ENCODE data around the gene GTF2IRD1. TPM values are rescaled to one million over a fixed set of nuclear protein-coding genes. Genes with fewer than 3 reads are reported as not detected.
"Not testable (repeated sequence)": the region's sequence is repeated elsewhere in the genome, so short reads cannot be mapped to it uniquely, and the experiment has no call there.

GTF2IRD1 gene
- total RNA-seq, 1 donor from 2014 or later: 30.0 TPM

DNA sequence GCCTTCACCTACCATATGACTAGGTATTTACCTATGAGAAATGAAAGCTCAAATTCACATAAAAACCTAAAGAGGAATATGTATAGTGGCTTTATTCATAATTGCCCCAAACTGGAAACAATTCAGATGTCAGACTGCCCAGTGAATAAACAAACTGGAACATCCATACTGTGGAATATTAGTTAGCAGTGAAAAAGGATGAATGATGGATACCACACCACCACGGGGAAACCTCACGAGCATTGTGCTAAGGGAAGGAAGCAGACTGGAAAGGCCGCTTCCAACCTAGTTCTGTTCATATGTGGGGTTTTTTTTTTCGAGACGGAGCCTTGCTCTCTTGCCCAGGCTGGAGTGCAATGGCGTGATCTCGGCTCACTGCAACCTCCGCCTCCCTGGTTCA lies 16.8 kb downstream of the GTF2IRD1 start:
- DNase-seq (ENCODE audit: low spot score): no peak

DNA sequence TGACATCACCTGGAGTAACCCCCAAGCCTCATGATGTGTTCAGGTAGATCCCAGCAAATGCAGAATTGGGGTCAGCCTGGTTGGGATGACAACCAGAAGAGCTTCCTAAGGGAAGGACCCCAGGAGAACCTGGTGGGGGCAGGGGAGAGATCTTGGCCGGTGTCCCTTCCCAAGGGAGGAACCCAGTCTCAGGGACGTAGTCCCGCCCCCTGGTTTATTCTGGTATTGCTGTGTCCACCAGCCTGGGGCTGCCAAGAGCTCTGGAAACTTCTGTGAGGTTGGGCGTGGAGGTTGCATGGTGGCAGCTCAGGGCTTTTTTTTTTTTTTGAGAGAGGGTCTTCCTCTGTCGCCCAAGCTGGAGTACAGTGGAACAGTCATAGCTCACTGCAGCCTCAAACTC lies 19.4 kb downstream of the GTF2IRD1 start:
- no peak for DNase-seq (ENCODE audit: low spot score)

DNA sequence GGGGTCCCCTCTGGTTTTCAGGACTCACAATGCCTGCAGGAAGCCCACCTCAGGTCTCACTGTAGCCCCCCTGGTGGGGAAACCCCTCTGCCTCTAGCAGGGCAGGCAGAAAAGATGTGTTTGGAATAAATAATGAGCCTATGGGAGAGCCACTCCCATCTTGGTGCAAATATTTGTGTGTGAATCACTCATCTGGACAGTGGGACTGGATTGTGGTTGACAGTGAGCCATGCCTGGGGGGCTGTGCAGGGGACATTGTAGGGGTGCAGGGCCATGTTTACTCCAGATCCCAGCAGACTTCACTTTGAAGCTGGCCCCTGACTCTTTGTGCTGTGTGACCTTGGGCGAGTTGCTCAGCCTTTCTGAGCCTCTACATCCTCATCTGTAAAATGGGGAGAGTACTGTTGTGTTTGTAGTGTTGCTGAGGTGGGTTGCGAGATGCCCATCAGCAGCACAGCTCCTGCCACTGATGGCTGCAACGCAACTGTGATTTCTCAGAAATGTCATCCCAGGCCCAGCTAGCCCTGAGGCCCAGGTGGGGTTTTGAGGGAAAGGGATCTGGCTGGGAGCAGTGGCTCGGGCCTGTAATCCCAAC lies 20.7 kb downstream of the GTF2IRD1 start:
- no peak for DNase-seq (ENCODE audit: low spot score)

DNA sequence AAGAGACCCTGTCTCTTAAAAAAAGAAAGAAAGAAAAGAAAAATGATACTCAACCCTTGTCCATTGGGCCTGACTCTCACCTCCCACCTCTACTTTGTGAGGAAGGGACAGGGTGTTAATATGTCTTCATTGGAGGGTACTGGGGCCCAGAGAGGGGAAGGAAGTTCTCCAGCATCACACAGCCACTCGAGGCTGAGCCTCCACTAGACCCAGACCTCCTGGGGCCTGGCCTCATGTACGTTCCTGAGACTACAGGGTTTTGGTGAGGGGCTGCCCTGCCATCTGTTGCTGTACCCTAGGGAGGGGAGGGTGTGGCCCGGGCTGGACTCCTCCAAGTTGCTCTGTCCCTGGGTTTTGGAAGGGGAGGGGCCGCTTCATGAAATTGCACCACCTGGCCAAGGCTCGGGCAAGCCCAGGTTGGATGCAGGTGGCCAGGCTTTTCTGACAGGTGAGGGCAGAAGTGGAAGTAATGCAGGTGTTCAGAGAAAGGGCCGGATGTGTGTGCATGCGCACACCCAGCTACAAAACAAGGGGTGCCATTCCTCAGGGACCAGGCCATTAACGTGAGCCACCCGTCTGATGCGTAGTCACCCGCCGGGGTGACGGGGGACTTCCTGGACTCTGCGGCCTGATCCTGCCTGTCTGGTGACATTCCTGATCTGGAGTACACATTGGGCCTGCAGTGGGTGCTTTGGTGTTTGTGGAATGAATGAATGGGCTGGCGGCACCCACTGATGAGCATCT lies 21.7 kb downstream of the GTF2IRD1 start:
- DNase-seq (ENCODE audit: low spot score): peak; percentile 71

DNA sequence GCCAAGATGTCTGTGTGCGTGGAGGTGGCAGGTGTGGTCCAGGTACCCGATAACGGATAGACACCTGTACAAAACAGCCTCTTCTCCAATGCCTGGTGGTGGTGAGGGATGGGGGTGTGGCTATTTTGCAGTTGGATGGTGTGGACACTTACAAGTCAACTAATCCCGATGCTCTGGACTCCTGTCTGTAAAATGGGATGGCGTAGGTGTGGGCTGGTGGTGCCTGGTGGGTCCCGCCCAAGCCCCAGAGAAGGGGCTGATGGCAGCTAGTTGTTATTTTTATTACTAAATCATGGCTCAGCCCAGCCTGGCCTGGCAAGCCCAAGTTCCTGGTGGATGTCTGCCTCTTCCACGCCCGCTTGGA lies 22.3 kb downstream of the GTF2IRD1 start:
- DNase-seq (ENCODE audit: low spot score): no peak

DNA sequence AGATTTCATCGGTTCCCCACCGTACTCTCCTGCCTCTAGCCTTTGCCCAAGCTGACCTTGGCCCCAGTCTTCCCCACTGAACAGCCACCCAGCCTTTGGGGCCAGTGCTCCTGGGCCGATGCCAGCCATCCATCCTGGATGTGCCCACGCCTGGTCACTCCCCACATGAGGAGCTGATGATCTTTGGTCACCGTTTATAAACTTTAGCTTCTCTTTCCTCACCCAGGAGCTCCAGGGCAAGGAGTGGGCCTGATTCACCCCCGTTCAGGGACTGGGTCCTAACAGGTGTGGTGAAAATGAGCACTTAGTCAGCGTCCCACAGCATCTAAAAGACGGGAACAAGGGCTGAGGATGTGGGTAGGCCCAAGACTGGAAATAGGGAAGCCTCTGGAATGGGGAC lies 22.9 kb downstream of the GTF2IRD1 start:
- DNase-seq (ENCODE audit: low spot score): no peak

DNA sequence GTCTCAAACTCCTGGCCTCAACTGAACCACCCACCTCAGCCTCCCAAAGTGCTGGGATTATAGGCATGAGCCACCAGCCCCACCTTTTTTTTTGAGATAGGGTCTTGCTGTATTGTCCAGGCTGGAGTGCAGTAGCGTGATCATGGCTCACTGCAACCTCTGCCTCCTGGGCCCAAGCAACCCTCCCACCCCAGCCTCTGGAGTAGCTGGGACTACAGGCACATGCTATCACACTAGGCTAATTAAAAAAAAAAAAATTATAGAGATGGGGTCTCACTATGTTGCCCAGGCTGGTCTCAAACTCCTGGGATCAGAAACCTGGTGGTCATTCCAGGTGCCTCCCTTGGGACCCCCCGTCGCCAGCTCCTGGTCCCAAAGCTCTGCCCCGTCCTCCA lies 25.0 kb downstream of the GTF2IRD1 start:
- DNase-seq (ENCODE audit: low spot score): no peak

DNA sequence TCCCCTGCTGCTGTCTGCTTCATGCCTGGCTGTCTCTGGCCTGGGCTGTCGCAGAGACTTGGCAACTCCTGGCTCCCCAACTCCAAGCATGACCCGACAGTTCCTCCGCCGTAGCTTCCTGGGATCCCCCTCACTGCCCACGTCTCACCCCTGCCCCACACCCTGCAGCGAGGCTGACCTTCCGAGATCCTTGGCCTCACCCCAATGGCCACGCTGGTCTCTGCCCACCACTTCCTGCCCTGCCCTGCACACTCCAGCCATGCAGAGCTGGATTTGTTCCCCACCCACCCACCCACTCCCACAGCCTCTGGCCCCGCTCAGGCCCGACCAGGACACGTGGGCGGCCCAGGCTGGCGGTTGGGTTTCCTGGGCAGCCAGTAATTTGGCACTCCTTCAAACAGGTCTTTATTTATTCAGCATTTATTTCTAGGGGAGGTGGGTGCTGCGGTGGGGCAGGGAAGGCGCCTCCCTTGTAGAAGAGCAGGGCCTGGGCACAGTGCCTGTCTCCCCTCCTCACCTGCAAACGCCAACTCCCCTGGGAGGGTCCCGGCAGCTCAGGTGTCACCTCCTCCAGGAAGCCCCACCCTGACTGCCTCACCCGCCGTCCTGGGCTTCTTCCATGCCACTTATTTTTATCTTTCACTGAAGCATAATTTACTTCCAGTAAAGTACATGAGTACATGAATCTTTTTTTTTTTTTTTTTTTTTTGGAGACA lies 25.5 kb downstream of the GTF2IRD1 start:
- no peak for DNase-seq (ENCODE audit: low spot score)

DNA sequence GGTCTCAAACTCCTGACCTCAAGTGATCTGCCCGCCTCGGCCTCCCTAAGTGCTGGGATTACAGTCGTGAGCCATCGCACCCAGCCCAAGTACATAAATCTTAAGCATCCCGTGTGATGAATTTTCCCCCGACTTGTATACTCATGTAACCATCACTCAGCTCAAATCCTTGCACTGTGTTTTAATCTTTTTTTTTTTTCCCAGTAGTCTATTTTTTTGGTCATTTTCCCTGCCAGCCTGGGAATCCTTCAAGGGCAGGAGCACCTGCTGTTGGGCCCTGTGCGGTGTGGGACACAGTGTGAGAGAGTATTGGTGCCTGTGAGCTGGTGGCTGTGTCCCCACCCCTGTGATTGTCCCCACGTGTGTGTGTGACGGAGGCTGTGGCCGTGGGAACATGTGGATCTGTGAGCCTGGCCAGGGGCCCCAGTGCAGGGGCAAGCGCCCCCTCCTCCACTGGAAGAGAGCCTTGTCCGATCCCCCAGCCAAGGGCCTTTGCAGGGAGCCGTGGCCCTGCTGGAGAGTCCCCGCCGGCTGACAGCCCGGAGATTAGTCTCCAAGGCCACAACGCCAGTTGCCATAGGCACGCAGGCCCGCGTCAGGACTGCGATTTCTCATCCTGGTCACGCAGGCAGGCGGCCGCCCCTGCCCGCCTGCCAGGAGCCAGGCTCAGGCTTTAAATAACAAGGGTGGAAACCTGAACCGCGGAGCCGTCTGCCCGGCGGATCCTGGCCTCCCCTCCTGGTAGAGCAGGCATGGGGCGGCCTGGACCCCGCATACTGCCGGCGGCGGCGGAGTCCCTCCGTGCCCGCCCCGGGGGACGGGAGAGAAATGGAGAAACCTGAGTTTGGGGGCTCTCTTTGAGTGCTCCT lies 26.5 kb downstream of the GTF2IRD1 start:
- DNase-seq (ENCODE audit: low spot score): peak; percentile 78

DNA sequence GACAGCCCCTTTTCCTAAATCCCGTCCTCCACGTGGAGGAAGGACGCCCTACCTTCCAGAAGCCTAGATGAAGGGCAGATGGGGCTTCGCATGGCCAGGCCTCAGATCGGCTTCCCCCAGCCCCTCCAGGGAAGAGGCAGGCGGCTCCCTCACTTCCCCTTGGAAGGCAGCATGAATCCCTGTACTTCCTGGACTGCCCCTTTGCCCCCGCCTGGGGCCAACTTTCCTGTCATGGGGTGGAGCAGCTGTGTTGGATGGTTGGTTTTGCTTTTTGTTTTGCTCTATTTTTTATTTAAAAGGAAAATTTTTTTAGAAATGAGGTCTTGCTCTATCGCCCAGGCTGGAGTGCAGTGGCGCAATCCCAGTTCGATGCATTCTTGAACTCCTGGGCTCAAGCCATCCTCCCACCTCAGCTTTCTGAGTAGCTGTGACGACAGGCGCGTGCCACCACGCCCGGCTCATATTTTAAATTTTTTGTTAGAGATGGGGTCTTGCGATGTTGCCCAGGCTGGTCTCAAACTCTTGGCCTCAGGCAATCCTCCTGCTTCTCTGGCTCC lies 27.2 kb downstream of the GTF2IRD1 start:
- no peak for DNase-seq (ENCODE audit: low spot score)

DNA sequence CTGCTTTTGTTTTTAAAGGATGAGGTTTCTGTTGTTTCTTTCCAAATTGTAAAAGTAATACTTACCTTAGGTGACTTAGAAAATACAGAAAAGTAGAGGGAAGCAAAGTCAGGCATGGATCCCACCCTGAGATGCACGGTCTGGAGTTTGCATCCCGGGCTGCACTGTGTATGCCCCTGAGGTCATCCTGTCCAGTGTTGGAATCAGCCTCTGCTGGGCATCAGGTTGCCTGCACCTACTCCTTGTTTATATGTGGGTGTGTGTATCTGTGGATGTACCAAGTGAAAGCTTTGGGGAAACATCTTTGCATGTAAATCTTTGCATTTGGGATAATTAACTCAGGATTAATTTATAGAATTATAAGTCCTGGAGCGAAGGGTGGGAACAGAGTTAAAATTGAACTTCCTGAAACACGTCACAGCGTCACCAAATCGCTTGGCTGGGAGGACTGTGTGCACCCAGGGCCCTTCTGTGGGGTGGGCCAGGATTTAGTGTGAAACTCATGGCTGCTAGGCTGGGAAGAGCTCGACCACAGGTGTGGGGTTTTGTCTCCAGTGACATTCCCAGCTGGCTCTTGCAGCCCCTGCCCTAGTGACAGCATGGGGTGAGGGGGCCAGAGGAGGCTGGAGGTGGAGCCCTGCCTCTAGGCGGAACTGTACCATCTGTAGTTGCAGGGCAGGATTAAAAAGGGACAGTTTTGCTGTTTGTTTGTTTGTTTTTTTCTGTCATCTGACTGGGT lies 27.9 kb downstream of the GTF2IRD1 start:
- DNase-seq (ENCODE audit: low spot score): no peak

DNA sequence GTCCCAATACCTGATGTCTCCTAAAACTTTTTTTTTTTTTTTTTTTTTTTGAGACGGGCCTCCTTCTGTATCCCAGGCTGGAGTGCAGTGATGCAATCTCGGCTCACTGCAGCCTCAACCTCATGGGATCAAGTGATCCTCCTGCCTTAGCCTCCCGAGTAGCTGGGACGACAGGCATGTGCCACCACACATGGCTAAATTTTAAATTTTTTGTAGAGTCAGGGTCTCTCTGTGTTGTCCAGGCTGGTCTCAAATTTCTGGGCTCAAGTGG lies 28.4 kb downstream of the GTF2IRD1 start:
- DNase-seq (ENCODE audit: low spot score): no peak

DNA sequence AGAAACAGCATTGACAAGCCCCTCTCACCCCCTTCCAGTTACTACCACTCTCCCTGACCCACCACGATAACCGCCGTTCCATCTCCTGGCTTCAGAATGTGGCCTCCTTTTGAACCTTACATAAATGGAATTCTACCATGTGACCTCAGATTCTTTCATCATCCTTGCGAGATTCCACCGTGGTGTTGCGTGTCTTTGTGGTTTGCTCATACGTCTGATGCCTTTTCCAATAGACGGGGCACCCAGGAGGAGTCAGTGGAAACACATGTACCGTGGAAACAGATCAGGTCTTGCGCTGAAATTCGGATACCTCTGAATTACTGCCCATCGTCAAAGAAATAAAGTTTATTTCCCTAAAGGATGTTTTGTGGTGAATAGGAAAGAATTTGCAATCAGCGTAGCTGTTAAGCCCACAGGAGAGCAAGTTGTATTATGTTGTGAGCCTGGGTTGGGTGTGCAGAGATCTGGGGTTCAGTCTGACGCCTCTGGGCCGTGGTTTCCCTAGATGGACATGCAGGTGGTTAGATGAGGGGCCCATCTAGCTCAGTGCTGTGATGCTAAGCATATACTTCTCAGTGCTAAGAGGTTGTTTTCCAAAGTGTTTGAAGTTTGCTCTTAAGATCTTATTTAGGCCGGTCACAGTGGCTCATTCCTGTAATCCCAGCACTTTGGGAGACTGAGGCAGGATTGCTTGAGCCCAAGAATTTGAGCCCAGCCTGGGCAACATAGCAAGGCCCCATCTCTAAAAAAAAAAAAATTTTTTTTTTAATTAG lies 29.1 kb downstream of the GTF2IRD1 start:
- DNase-seq (ENCODE audit: low spot score): no peak

DNA sequence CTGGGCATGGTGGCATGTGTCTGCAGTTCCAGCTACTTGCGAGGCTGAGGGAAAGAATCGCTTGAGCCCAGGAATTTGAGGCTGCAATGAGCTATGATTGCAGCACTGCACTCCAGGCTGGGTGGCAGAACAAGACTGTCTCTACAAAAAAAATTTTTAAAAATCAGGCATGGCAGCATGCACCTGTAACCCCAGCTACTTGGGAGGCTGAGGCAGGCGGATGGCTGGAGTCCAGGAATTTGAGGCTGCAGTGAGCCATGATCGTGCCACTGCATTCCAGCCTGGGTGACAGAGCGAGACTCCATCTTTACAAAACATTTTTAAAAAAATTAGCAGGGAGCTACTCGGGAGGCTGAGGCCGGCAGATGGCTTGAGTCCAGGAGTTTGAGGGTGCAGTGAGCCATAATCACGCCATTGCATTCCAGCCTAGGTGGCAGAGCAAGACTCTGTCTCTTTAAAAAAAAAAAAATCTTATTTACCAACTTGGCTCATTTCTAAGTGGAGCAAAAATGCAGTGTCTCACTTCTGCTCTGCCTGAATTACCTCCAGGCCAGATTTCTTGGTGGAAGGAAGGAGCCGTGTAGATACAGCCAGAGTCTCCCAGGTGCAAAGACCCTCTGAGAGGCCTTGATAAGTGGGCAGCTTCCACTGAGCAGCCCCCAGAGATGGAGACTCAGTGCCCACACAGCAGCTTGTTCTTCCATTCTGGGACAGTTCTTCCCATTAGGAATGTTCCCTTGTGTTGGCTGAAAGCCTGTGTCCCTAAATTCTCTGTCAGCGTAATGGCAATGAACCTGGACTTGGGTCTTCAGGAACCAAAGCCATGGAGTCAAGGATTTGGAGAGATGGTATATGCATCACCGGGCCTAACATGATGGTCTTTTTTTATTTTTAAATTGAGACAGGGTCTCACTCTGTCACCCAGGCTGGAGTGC lies 30.0 kb downstream of the GTF2IRD1 start:
- no peak for DNase-seq (ENCODE audit: low spot score)

DNA sequence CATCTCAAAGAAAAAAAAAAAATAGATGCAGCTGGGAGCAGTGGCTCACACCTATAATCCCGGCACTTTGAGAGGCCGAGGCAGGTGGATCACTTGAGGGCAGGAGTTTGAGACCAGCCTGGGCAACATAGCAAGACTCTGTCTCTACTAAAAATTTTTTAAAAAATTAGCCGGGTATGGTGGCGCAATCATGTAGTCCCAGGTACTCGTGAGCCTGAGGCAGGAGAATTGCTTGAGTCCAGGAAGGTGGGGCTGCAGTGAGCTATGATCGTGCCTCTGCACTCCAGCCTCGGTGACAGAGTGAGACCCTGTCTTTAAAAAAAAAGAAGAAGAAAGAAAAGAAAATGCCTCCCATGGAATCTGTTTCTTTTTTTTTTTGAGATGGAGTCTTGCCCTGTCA lies 31.9 kb downstream of the GTF2IRD1 start:
- no peak for DNase-seq (ENCODE audit: low spot score)

DNA sequence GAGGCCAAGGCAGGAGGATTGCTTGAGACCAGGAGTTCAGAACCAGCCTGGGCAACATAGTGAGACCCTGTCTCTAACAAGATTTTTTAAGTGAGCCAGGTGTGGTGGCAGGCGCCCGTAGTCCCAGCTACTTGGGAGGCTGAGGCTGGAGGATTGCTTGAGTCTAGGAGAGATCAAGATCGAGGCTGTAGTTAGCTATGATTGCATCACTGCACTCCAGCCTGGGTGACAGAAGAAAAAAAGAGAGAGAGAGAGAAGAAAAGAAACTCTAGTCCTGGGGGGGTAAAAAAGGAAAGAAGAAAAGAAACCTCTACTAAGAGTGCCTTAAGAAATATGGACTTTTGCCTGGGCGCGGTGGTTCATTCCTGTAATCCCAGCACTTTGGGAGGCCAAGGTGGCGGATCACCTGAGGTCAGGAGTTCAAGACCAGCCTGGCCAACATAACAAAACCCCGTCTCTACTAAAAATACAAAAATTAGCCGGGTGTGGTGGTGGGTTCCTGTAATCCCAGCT lies 34.9 kb downstream of the GTF2IRD1 start:
- DNase-seq (ENCODE audit: low spot score): not testable (repeated sequence)

DNA sequence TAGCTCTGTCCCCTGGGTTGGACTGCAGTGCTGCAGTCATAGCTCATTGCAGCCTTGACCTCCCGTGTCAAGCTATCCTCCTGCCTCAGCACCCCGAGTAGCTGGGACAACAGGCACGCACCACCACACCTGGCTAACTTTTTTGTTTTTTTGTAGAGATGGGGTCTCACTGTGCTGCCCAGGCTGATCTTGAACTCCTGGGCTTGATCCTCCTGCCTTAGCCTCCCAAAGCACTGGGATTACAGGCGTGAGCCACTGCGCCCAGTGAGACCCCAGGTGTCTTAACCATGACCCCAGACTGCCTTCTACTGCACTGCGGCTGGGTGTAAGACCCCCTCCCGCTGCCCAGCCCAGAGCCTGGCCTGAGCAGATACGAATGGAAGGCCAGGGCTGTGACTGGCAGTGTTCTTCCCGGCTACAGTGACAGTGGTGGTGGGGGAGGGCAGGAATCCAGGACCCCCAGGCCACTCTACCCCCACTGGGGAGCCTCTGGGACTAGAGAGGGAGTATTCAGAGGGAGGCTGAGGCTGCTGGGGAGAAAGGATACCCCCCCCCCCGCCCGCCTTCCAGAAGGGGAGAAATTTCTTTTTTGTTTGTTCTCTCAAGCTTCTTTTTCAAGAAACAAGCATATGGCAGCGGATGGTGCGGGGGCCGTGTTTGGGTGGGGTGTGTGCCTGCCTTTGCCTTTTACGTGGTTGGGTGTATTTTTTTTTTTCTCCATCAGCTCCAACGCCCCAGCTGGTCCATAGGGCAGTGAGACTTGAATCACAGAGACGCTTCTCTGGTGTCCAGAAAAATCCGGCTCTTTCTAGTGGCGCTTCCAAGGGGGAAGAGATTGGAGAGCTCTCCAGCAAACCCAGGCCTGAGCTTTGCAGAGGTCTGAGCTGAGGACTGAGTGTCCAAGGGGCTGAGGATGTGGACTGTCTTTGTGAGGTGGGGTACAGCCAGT lies 36.6 kb downstream of the GTF2IRD1 start:
- no peak for DNase-seq (ENCODE audit: low spot score)

DNA sequence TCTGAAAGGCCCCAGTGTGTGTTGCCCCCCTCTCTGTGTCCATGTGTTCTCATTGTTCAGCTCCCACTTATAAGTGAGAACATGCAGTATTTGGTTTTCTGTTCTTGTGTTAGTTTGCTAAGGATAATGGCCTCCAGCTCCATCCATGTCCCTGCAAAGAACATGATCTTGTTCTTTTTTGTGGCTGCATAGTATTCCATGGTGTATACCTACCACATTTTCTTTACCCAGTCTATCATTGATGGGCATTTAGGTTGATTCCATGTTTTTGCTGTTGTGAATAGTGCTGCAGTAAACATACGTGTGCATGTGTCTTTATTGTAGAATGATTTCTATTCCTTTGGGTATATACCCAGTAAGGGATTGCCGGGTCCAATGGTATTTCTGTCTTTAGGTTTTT lies 37.8 kb downstream of the GTF2IRD1 start:
- DNase-seq (ENCODE audit: low spot score): not testable (repeated sequence)
